ENCODE measurements around the gene ZKSCAN1.
A peak's percentile ranks its signal among the peaks of the same experiment; 100 is the strongest.

ZKSCAN1 gene

GRCh38 chr7:99974681-99975080 is 40.7 kb upstream of the ZKSCAN1 start:
- H4K20me1 ChIP-seq (ENCODE audit: control insufficient read depth, insufficient read depth, low read depth, low read length), result no peaks in the 10 kb centered on the region
- TF ChIP-seq CTCF (IDR thresholded peaks at IDR 0.05; ENCODE audit: low read depth, low read length, poor library complexity, severe bottlenecking), result no peak
- no peak for TF ChIP-seq EZH2phosphoT487 (IDR thresholded peaks at IDR 0.05; ENCODE audit: borderline replicate concordance, low read length)
- H3K4me1 ChIP-seq (ENCODE audit: control insufficient read depth, low read length), result peaks cover 10% of the 10 kb centered on the region
- peaks cover 22% of the 10 kb centered on the region for H3K27me3 ChIP-seq (ENCODE audit: control insufficient read depth, low read length)
- no peak overlapping the region for H3K4me2 ChIP-seq (ENCODE audit: low read length)
- no peaks in the 10 kb centered on the region for H3K36me3 ChIP-seq (ENCODE audit: control insufficient read depth, low read length)
- H3F3A ChIP-seq (ENCODE audit: control insufficient read depth, insufficient read depth), result no peaks in the 10 kb centered on the region
- no peaks in the 10 kb centered on the region for H3K9me3 ChIP-seq (ENCODE audit: control insufficient read depth, insufficient read depth, low read length)
- H3K4me3 ChIP-seq (ENCODE audit: low read length), result no peak overlapping the region
- H3K9me2 ChIP-seq (replicated peaks; ENCODE audit: control insufficient read depth, low read length), result no peaks in the 10 kb centered on the region
- no peaks in the 10 kb centered on the region for H3K79me2 ChIP-seq (ENCODE audit: control insufficient read depth, low read length)
- H3K27ac ChIP-seq (ENCODE audit: low read depth, low read length), result no peak overlapping the region

GRCh38 chr7:99975782-99976521 is 39.4 kb upstream of the ZKSCAN1 start, which contains the start of gene AZGP1:
AZGP1 (minus strand) TSS chr7:99976031; CDS start chr7:99976020, 11 bp downstream.
- Histone ChIP-seq H3K4me3 (ENCODE audit: low read length) (no peak within 1 kb of the TSS), H3F3A (ENCODE audit: control insufficient read depth, insufficient read depth) (no peaks in the 10 kb centered on the region), H3K27ac (ENCODE audit: low read depth, low read length) (no peak within 1 kb of the TSS), H3K27me3 (ENCODE audit: control insufficient read depth, low read length) (peaks cover 20% of the 10 kb centered on the region), H3K4me1 (ENCODE audit: control insufficient read depth, low read length) (peaks cover 23% of the 10 kb centered on the region), H3K9me2 (replicated peaks; ENCODE audit: control insufficient read depth, low read length) (no peaks in the 10 kb centered on the region), H3K4me2 (ENCODE audit: low read length) (peak within 1 kb of the TSS; percentile 34; the same call in 1 of the 2 replicates), H3K79me2 (ENCODE audit: control insufficient read depth, low read length) (no peaks in the 10 kb centered on the region), H4K20me1 (ENCODE audit: control insufficient read depth, insufficient read depth, low read depth, low read length) (no peaks in the 10 kb centered on the region), H3K9me3 (ENCODE audit: control insufficient read depth, insufficient read depth, low read length) (no peaks in the 10 kb centered on the region), H3K36me3 (ENCODE audit: control insufficient read depth, low read length) (no peaks in the 10 kb centered on the region)
- TF ChIP-seq CTCF (IDR thresholded peaks at IDR 0.05; ENCODE audit: low read depth, low read length, poor library complexity, severe bottlenecking) (no peak), EZH2phosphoT487 (IDR thresholded peaks at IDR 0.05; ENCODE audit: borderline replicate concordance, low read length) (no peak)

- Histone ChIP-seq H4K20me1 (ENCODE audit: control insufficient read depth, insufficient read depth, low read depth, low read length) (no peaks in the 10 kb centered on the region), H3K9me3 (ENCODE audit: control insufficient read depth, insufficient read depth, low read length) (no peaks in the 10 kb centered on the region), H3K27me3 (ENCODE audit: control insufficient read depth, low read length) (peaks cover 19% of the 10 kb centered on the region), H3F3A (ENCODE audit: control insufficient read depth, insufficient read depth) (no peaks in the 10 kb centered on the region), H3K4me3 (ENCODE audit: low read length) (no peak overlapping the region), H3K4me1 (ENCODE audit: control insufficient read depth, low read length) (peaks cover 25% of the 10 kb centered on the region), H3K36me3 (ENCODE audit: control insufficient read depth, low read length) (no peaks in the 10 kb centered on the region), H3K9me2 (replicated peaks; ENCODE audit: control insufficient read depth, low read length) (no peaks in the 10 kb centered on the region), H3K4me2 (ENCODE audit: low read length) (no peak overlapping the region), H3K79me2 (ENCODE audit: control insufficient read depth, low read length) (no peaks in the 10 kb centered on the region), H3K27ac (ENCODE audit: low read depth, low read length) (no peak overlapping the region)
- no peak for TF ChIP-seq EZH2phosphoT487 (IDR thresholded peaks at IDR 0.05; ENCODE audit: borderline replicate concordance, low read length)
- no peak for TF ChIP-seq CTCF (IDR thresholded peaks at IDR 0.05; ENCODE audit: low read depth, low read length, poor library complexity, severe bottlenecking)
Measured at GRCh38 chr7:99976626-99977025, 38.8 kb upstream of the ZKSCAN1 start.
